Measurements from ENCODE around the gene LVRN. TPM values are rescaled to one million over a fixed set of nuclear protein-coding genes. Genes with fewer than 3 reads are reported as not detected.

The LVRN gene
- total RNA-seq, 1 experiment from 2014 or later, result 1.9 TPM

DNA sequence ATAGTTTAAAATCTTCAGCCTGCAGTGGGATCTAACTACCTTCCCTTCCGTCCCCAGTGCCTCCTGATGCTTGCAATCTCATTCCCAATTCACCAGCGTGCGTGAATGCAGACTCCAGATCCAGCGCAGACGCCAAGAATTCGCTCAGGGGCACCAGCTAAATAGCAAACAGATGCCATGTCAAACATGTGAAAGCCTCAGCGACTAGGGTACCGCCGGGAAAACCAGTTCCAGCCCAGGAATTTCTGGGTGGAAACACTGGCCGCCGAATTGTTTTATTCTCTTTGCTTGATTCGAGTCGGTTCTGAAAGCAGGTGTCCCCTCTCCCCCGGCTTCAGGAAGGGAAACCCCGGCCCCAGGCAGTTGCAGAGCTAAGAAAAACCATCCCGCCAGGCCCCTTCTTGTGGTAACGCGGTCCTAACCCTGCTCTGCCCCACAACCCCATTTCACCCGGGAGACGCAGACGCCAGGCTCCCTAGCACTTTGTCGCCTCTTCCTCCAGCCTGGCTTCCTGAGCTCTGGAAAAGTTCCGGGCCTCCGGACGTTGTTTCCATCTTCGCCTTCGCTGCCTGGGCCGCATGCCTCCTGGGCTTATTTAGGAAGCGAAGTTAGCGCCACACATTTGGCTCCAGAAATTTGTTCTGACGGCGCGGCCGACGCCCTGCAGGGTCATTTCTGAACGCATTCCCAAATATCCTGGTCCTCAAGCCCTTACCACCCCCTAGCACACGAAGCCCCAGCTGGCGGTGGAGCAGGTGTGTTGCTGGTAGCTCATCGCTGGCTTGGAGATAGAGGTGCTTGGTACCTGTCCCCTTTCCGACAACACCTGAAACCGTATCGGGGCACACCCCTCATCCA lies 665 bp upstream of the LVRN start:
- Histone ChIP-seq H3K9ac (ENCODE audit: low read length) (no peak overlapping the region), H3K4me1 (ENCODE audit: control insufficient read depth in 1 of 2, insufficient read depth in 2 of 2, low read length in 2 of 2) (peaks cover 0 to 3% of the 10 kb centered on the region in 2 experiments; a peak in 2 of 4 replicates), H3K4me3 (replicated peaks in 1 of 2; ENCODE audit: low read depth in 1 of 2, low read length in 2 of 2) (no peak overlapping the region), H3K36me3 (ENCODE audit: control insufficient read depth in 1 of 2, insufficient read depth in 2 of 2, low read length in 2 of 2) (no peaks in the 10 kb centered on the region), H3K27ac (ENCODE audit: low read depth, low read length) (no peak overlapping the region), H2AFZ (ENCODE audit: low read depth, low read length, poor library complexity, severe bottlenecking) (no peak overlapping the region), H3K4me2 (ENCODE audit: low read length) (no peak overlapping the region), H3K9me2 (ENCODE audit: insufficient read depth) (no peaks in the 10 kb centered on the region), H3K79me2 (ENCODE audit: insufficient read depth, low read length) (no peaks in the 10 kb centered on the region), H3K27me3 (ENCODE audit: insufficient read depth, low read length) (no peaks in the 10 kb centered on the region), H3K9me3 (ENCODE audit: control insufficient read depth in 1 of 2, insufficient read depth in 1 of 2, low read depth in 1 of 2, low read length in 2 of 2) (no peaks in the 10 kb centered on the region), H4K20me1 (ENCODE audit: insufficient read depth) (no peaks in the 10 kb centered on the region)
- TF ChIP-seq TCF7L2 (IDR thresholded peaks at IDR 0.05; ENCODE audit: borderline replicate concordance, extremely low read depth, insufficient read depth, insufficient read length), result no peak
- no peak for TF ChIP-seq ZNF274 (IDR thresholded peaks at IDR 0.05; ENCODE audit: low read depth, low read length)
- no peak for TF ChIP-seq ZFX (IDR thresholded peaks at IDR 0.05)
- no peak for TF ChIP-seq EZH2 (IDR thresholded peaks at IDR 0.05)
- TF ChIP-seq FOSL1 (IDR thresholded peaks at IDR 0.05; ENCODE audit: low read depth), result no peak
- TF ChIP-seq, protein P1, sequence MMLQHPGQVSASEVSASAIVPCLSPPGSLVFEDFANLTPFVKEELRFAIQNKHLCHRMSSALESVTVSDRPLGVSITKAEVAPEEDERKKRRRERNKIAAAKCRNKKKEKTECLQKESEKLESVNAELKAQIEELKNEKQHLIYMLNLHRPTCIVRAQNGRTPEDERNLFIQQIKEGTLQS (IDR thresholded peaks at IDR 0.05), result no peak
- TF ChIP-seq JUND (IDR thresholded peaks at IDR 0.05), result no peak
- TF ChIP-seq SRF (IDR thresholded peaks at IDR 0.05; ENCODE audit: low read depth), result no peak
- no peak for TF ChIP-seq YY1 (IDR thresholded peaks at IDR 0.05; ENCODE audit: extremely low read depth, insufficient replicate concordance, low read depth, low read length)
- TF ChIP-seq EGR1 (IDR thresholded peaks at IDR 0.05; ENCODE audit: low read depth), result no peak
- CTCF ChIA-PET, result no interaction called here
- RAD21 ChIA-PET (ENCODE audit: low non-redundant PET in 1 of 2, low total read pairs in 2 of 2, uncharacterized antibody in 2 of 2, unreplicated experiment in 2 of 2), result no interaction called here
- POLR2A ChIA-PET, result interaction anchor here (1.4 kb wide), 1 partner anchor 11 kb away, joined by 4 read pairs; no protein-coding TSS in a partner anchor
- DNase-seq (ENCODE audit: low read depth, low spot score) (no peak), ATAC-seq (no peak)
- intact Hi-C loops (cut with micrococcal nuclease), result no loop called here
- BruUV-seq (replicated peaks), result no TSS peak

Measured in HCT116 (cell line).